DMS114 treated with DMSO at 0.1 percent for 48 hours (cell line): Measurements from ENCODE around the gene TEKT2.

ENCODE experiments used
- DNase-seq: peaks from one replicate; lab custom pipeline; 2025; ENCODE audit not compliant: unreplicated experiment; lab: John Stamatoyannopoulos, UW

The TEKT2 gene

GRCh38 chr1:36087233-36088123 lies 3.6 kb downstream of the TEKT2 start:
- no peak for DNase-seq

- DNase-seq, result no peak
These were observed 4.3 kb downstream of the TEKT2 start for GRCh38 chr1:36088265-36088576.

GRCh38 chr1:36088577-36089392 lies 4.9 kb downstream of the TEKT2 start, which contains the start of gene ADPRS:
ADPRS (plus strand) TSS chr1:36088892; CDS start chr1:36088905, 13 bp downstream.
- DNase-seq, result peak; percentile 88

- no peak for DNase-seq
These were observed 5.7 kb downstream of the TEKT2 start for GRCh38 chr1:36089393-36090121.

GRCh38 chr1:36091141-36091540 lies 7.2 kb downstream of the TEKT2 start:
- no peak for DNase-seq

- DNase-seq, result no peak
These were observed 7.8 kb downstream of the TEKT2 start for GRCh38 chr1:36091698-36092097.

- no peak for DNase-seq
These were observed 8.4 kb downstream of the TEKT2 start for GRCh38 chr1:36092166-36092797.

GRCh38 chr1:36092798-36093185 lies 8.9 kb downstream of the TEKT2 start:
- DNase-seq, result no peak

- no peak for DNase-seq
These were observed 9.3 kb downstream of the TEKT2 start for GRCh38 chr1:36093226-36093625.

GRCh38 chr1:36093929-36094328 lies 10.0 kb downstream of the TEKT2 start:
- no peak for DNase-seq

GRCh38 chr1:36094621-36095061 lies 10.7 kb downstream of the TEKT2 start:
- DNase-seq, result no peak

GRCh38 chr1:36095760-36096405 lies 12.0 kb downstream of the TEKT2 start:
- no peak for DNase-seq

GRCh38 chr1:36096500-36097432 lies 12.9 kb downstream of the TEKT2 start:
- no peak for DNase-seq

GRCh38 chr1:36097693-36098585 lies 14.0 kb downstream of the TEKT2 start:
- DNase-seq, result no peak

GRCh38 chr1:36098650-36099365 lies 14.9 kb downstream of the TEKT2 start:
- no peak for DNase-seq

- peak; percentile 33 for DNase-seq
These were observed 15.9 kb downstream of the TEKT2 start for GRCh38 chr1:36099681-36100341.

- no peak for DNase-seq
These were observed 16.5 kb downstream of the TEKT2 start for GRCh38 chr1:36100376-36100775.
